HepG2 (cell line): Measurements from ENCODE around the gene CYP21A2. TPM values are rescaled to one million over a fixed set of nuclear protein-coding genes. Genes with fewer than 3 reads are reported as not detected.

ENCODE experiments used
- ARNT2 ChIP-seq: sonication (generic); formaldehyde crosslinking; IDR thresholded peaks from 2 replicates; pipeline ENCODE4 v1.8.0; 2022; ENCODE audit warnings: mild to moderate bottlenecking, low read depth, missing genetic modification reagents, moderate library complexity
- BATF2 ChIP-seq: sonication (generic); formaldehyde crosslinking; IDR thresholded peaks from 2 replicates; pipeline ENCODE4 v1.8.0; 2022; ENCODE audit warnings: mild to moderate bottlenecking, missing genetic modification reagents, moderate library complexity
- BCLAF1 ChIP-seq: fragments of 450-650 bp; IDR thresholded peaks from 2 replicates; pipeline ENCODE4 v1.6.1; 2017; ENCODE audit warnings: mild to moderate bottlenecking
- FOXA1 ChIP-seq, 2 experiments: fragments of 450-650 bp in 1 of 2; sonication (generic) in 1 of 2; formaldehyde crosslinking in 1 of 2; IDR thresholded peaks; 2 replicates each; pipeline versions ENCODE4 v1.4.0 to v1.6.1; 2016 to 2020; ENCODE audit warnings: missing genetic modification reagents in 1 of 2
- HINFP ChIP-seq: sonication (generic); formaldehyde crosslinking; IDR thresholded peaks from 2 replicates; pipeline ENCODE4 v1.4.0; 2020; ENCODE audit warnings: low read depth, mild to moderate bottlenecking, missing genetic modification reagents
- HMGA1 ChIP-seq: sonication (generic); formaldehyde crosslinking; conservative IDR thresholded peaks from 2 replicates; pipeline ENCODE4 v1.4.0; 2020; ENCODE audit warnings: missing genetic modification reagents
- IKZF1 ChIP-seq: fragments of 450-650 bp; IDR thresholded peaks from 2 replicates; pipeline ENCODE4 v1.7.1; 2016
- LBX2 ChIP-seq: sonication (generic); formaldehyde crosslinking; IDR thresholded peaks from 2 replicates; pipeline ENCODE4 v1.5.0; 2020; ENCODE audit warnings: missing genetic modification reagents, mild to moderate bottlenecking, borderline replicate concordance
- PBX2 ChIP-seq: IDR thresholded peaks from 2 replicates; pipeline ENCODE4 v1.6.1; 2016; ENCODE audit warnings: control low read depth
- ZBTB20 ChIP-seq: sonication (generic); formaldehyde crosslinking; IDR thresholded peaks from 2 replicates; pipeline ENCODE4 v1.8.1; 2023; ENCODE audit warnings: missing genetic modification reagents, low read depth, mild to moderate bottlenecking, borderline replicate concordance
- ZBTB7B ChIP-seq: sonication (generic); formaldehyde crosslinking; IDR thresholded peaks from 2 replicates; pipeline ENCODE4 v1.4.0; 2020; ENCODE audit warnings: missing genetic modification reagents
- ZFP36L2 ChIP-seq: sonication (generic); formaldehyde crosslinking; IDR thresholded peaks from 2 replicates; pipeline ENCODE4 v1.4.0; 2020; ENCODE audit warnings: missing genetic modification reagents
- ZFP91 ChIP-seq: sonication (generic); formaldehyde crosslinking; IDR thresholded peaks from 2 replicates; pipeline ENCODE4 v1.9.0; 2022; ENCODE audit warnings: missing genetic modification reagents, mild to moderate bottlenecking, borderline replicate concordance
- ZKSCAN5 ChIP-seq: sonication (generic); formaldehyde crosslinking; IDR thresholded peaks from 2 replicates; pipeline ENCODE4 v1.5.1; 2020; ENCODE audit warnings: mild to moderate bottlenecking, missing genetic modification reagents
- ZMYM2 ChIP-seq: sonication (generic); formaldehyde crosslinking; IDR thresholded peaks from 2 replicates; pipeline ENCODE4 v1.8.0; 2022; ENCODE audit warnings: mild to moderate bottlenecking, missing genetic modification reagents
- ZNF251 ChIP-seq: sonication (generic); formaldehyde crosslinking; IDR thresholded peaks from 2 replicates; pipeline ENCODE4 v1.9.0; 2021; ENCODE audit warnings: mild to moderate bottlenecking, missing genetic modification reagents
- ZNF543 ChIP-seq: sonication (generic); formaldehyde crosslinking; IDR thresholded peaks from 2 replicates; pipeline ENCODE4 v1.4.0; 2020; ENCODE audit warnings: mild to moderate bottlenecking, missing genetic modification reagents
- ZNF564 ChIP-seq: sonication (generic); formaldehyde crosslinking; IDR thresholded peaks from 2 replicates; pipeline ENCODE4 v1.8.1; 2023; ENCODE audit warnings: mild to moderate bottlenecking, missing genetic modification reagents
- ZNF784 ChIP-seq: sonication (generic); formaldehyde crosslinking; IDR thresholded peaks from 2 replicates; pipeline ENCODE4 v1.5.1; 2020; ENCODE audit warnings: missing genetic modification reagents, mild to moderate bottlenecking, borderline replicate concordance
- polyA plus RNA-seq, 8 experiments: library from polyadenylated mRNA; depleted of rRNA in 3 of 8; stranded (reverse) in 7 of 8; unstranded in 1 of 8; fragments of >200 nt; fragmentation: Illumina TruSeq in 4 of 8; extraction: Trizol in 4 of 8; gene quantifications; 2 replicates each; pipeline versions ENCODE4 v1.2.1 to v1.2.3, GENCODE V29; 2011 to 2016; ENCODE audit warnings: low read depth in 4 of 8, missing spikeins in 1 of 8, mixed read lengths in 1 of 8; ENCODE audit not compliant: insufficient read depth in 1 of 8
- total RNA-seq, 5 experiments: library from RNA; depleted of rRNA; stranded (reverse); fragments of >200 nt; fragmentation: Illumina TruSeq; extraction: Trizol; gene quantifications; 2 replicates each; pipeline ENCODE4 v1.2.3, GENCODE V29; 2016; ENCODE audit warnings: low read depth in 1 of 5

Gene CYP21A2
- total and polyA plus RNA-seq, 2 of the 13 experiments (the other 11 are each of a cell fraction or from before 2014, with no cell fraction given), result 1.5 to 6.3 TPM

GRCh38 chr6:32047855-32048766 is 9.9 kb downstream of the CYP21A2 start (continued):
- TF ChIP-seq PBX2 (no peak), ZBTB20 (CRISPR knock-in tag) (no peak; the same call in 1 of the 2 replicates), LBX2 (no peak), ZFP91 (CRISPR knock-in tag) (peak; percentile 92; the same call in 1 of the 2 replicates), ZMYM2 (CRISPR knock-in tag) (0 out of 2 replicates have a peak, but pooled peaks have one; percentile 59), ZFP36L2 (CRISPR knock-in tag) (no peak), ARNT2 (peak; percentile 50; the same call in 1 of the 2 replicates), HMGA1 (CRISPR knock-in tag) (no peak), BATF2 (CRISPR knock-in tag) (no peak), ZKSCAN5 (CRISPR knock-in tag) (no peak), ZNF543 (CRISPR knock-in tag) (peak; percentile 86; the same call in 1 of the 2 replicates), HINFP (CRISPR knock-in tag) (0 out of 2 replicates have a peak, but pooled peaks have one; percentile 69), ZNF784 (peak; percentile 95), ZBTB7B (CRISPR knock-in tag) (peak; percentile 84), IKZF1 (no peak), FOXA1 (IDR thresholded peaks at IDR 0.05) (no peak), FOXA1 (CRISPR knock-in tag; IDR thresholded peaks at IDR 0.05) (no peak; the same call in 1 of the 2 replicates), BCLAF1 (no peak), ZNF251 (CRISPR knock-in tag) (no peak), ZNF564 (CRISPR knock-in tag) (no peak)
